OCI-M1 (cell line): Measurements from ENCODE around the gene ATR.
"Not testable (repeated sequence)": the region's sequence is repeated elsewhere in the genome, so short reads cannot be mapped to it uniquely, and the experiment has no call there.

Source experiments
- DNase-seq: peaks from one replicate; lab custom pipeline; 2025; lab: John Stamatoyannopoulos, UW

Gene ATR

GRCh38 chr3:142578329-142579223, at the start of gene ATR:
ATR (minus strand) TSS chr3:142578733; CDS start chr3:142578704, 29 bp downstream.
- DNase-seq, result peak; percentile 98

DNA sequence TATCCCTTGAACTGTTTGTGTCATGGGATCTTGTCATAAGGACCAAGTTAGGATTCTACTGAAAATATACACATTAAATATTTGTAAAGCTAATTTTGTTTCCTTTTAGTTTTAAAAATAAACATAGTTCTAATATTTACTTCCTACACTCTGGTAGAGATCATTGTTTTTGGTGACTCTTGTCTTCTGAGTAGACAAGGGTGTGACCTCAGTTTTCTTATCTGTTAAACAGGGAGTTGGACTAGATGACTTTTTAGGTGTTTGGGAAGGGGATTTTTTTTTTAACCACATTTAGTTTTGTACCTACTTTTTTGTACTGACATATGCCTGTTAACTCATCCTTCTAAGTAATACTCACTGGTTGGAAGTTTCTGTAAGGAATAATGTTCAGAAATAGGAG, 48.4 kb upstream of the ATR start:
- peak; percentile 38 for DNase-seq

GRCh38 chr3:142625153-142625440, 46.6 kb upstream of the ATR start:
- no peak for DNase-seq

DNA sequence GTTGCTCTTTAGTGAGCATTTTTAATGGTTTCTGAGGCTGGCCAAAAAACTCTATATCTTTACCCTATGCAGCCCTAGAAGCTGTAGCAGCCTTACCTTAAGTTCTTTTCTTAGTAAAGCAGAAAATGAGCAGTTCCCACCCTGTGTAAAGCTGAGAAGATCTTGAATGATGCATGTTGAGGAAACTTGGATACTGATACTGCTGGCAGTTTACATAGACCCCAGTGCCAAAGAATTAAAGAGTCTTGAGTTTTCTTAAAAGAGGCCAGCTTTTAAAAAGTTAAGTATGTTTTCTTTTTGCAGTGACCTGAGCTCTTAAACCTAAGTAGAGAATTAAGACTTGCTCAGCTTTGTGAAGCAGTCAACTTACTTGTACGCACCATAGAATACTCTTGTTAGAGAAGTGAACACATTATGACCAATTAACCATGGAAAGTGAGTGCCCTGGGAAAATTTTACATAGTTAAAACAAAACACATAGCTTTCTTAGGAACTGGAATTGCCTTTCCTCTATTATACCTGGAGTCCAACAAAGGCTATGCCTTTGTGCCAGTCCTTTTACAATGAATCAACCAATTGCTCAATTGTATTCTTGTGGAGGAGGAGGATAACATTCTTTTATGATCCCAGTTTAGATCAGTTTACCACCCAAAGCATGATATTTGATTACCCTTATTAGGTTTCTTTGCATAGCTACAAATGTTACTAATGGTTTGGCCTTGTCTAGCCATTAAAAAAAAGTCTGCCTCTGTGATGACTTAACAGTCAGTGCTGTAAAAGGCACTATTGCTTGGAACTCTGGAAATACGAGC, 46.0 kb upstream of the ATR start:
- DNase-seq, result no peak

- DNase-seq, result peak; percentile 7
These were observed 44.7 kb upstream of the ATR start for GRCh38 chr3:142623194-142623593.

GRCh38 chr3:142622405-142622804, 43.9 kb upstream of the ATR start:
- DNase-seq, result no peak

DNA sequence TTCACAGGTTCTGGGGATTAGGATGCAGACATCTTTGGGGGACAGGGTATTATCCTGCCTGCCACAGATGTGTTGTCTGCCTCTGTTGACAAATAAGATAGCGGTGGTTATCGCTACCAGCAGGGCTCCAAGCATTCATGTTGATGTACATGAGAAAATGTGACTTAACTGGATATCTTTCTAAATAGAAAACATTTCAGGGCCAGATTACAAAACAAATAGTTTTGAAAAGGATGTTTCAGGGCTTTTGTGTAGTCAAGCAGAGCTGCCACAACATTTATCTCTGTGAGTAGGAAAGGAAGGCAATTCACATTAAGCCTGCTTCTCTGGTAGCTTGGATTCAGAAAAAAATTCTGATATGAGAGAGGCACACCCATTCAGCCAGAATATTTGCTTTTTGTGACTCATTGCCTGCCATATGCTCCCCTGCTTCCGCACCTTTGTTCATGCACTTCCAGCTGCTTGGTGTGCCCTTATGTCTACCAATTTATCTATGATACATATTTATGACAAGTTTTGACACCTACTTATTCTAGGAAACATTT, 40.5 kb upstream of the ATR start:
- no peak for DNase-seq

DNA sequence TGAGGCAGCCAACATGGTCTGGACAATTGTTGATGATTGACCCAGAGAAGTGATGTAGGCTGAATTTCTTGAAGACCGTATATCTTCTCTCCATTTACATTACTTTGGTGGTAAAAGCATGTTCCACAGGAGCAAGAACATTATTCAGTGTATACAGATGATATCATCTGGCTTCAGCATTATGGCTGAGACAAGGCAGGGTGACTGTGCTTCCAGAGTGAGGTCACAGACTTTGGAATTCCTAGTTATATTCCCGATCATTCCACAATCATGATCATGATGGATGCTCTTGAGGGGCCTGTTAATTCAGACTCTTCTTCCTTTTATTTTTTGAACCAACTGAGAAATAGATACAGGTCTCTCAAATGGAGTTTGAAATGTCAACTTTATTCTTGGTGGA, 36.6 kb upstream of the ATR start:
- no peak for DNase-seq

- no peak for DNase-seq
These were observed 35.6 kb upstream of the ATR start for GRCh38 chr3:142614059-142614626.

DNA sequence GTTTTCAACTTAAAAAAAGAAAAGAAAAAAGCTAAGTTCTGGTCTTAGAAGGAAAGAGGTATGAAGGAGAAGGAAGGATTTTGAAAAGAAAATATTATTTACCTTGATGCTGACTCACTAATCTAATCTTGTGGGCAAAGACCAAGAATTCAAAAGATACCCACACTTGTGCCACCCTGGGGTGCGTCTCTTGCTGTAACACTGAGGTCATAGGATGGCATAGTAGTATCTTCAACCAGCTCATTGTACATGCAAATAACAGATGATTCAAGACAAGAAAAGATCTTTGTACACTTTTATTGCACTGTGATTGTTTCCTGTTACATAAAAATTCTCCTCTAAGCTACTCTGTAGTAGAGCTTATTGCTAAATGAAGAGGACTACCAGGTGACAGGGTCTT, 35.0 kb upstream of the ATR start:
- DNase-seq, result no peak

DNA sequence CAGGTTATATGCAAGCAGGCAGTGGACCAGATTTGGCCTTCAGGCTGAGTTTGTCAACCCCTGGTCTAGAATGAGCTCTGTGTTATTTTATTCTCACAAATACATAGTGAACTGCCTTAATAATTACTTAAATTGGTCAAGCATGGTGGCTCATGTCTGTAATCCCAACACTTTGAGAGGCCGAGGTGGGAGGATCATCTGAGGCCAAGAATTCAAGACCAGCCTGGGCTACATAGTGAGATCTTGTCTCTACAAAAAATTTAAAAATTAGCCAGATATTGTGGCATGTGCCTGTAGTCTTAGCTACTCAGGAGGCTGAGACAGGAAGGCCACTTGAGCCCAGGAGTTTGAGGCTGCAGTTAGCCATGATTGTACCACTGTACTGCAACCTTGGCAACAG, 32.7 kb upstream of the ATR start:
- no peak for DNase-seq

- no peak for DNase-seq
These were observed 30.6 kb upstream of the ATR start for GRCh38 chr3:142609136-142609535.

DNA sequence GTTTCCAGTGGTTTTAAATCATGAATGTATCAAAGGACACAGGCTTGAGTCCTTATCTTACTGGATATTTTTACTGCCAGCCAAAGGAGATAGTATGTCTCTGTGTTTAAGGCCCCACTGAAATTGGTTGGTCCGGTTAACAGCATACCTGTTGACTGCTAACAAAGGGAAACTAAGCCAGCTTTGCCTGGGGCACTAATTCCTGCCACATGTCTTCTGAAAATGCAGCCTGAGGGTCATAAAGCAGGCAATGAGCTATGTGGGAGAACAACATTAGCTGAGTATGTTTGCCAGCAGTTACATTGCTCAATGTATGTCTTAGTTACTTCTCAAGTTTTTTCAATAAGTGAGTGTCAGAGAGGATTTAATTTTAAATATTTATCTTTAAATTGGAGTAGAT, 30.1 kb upstream of the ATR start:
- no peak for DNase-seq

DNA sequence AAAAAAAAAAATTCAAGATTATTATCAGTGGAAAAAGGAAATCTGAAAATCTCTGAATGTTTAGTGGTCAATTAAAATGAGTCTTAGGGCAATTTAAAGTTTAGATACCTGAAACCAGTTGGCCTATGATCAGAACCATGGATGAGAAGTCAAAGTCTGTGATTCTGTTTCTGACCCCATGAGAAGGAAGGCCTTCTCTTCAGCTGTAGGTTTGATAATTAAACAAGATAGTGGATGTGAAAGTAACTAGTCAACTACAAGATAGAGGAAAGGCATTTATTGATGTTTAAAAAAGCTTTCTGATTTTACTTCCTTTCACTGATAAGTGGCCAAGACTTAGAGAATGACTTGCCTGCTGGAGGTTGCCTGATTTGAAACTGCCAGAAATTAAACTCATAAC, 26.4 kb upstream of the ATR start:
- no peak for DNase-seq

DNA sequence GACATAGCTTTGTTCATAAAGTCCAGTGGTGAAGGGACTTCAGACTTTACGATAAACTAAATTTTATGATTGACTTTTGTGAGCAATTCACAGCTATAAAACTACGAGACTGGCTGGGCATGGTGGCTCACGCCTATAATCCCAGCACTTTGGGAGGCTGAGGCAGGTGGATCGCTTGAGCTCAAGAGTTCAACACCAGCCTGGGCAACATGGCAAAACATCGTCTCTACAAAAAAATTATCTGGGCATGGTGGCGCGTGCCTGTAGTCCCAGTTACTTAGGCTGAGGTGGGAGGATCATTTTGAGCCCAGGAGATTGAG, 24.8 kb upstream of the ATR start:
- not testable (repeated sequence) for DNase-seq

DNA sequence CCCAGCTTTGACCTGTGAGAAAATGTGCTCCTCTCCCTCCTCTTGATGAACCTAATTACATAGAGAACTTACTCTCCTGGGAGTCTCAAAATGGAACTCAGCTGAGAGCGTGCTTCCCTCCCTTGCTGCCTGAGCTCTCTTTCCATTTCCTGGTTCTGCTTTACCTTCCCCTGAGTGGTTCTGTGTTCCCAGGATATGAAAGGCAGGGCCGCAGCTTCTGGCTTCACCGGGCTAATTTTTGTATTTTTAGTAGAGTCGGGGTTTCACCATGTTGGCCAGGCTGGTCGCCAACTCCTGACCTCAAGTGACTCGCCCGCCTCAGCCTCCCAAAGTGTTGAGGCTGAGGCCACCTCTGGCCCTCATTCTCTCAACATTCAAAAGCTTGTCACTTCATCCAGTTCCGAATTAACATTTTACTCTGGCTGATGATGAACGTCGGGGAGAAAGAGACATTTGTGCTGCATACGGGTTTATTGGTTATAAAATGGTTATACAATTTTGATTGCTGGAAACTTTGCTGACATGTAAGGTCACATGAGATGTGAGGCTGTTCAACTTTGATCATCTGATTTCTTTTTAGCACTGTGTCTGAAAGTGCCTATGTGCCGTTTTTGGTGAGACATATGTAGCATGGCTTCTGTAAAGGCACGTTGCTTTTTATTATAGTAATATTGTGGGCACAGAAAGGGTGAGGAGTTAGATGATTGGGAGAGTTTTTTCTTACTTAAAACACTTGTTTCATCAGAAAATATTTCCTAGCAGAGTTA, 24.3 kb upstream of the ATR start:
- DNase-seq, result no peak

DNA sequence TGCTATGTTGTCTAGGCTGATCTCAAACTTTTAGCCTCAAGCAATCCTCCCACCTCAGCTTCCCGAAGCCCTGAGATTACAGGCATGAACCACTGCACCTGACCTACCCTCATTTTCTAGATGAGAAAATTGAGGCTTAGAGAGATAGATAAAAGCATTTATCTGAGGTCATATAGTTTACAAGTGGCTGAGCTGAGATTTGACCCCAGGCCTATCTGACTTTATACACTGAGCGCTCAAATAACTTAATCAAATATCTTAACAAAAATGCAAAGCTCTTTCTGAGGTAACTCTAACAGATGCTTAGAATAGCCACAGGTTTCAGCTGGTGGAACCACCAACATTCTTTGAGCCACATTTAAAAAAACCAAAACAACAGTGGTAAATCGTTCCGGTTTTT, 23.2 kb upstream of the ATR start:
- DNase-seq, result no peak

DNA sequence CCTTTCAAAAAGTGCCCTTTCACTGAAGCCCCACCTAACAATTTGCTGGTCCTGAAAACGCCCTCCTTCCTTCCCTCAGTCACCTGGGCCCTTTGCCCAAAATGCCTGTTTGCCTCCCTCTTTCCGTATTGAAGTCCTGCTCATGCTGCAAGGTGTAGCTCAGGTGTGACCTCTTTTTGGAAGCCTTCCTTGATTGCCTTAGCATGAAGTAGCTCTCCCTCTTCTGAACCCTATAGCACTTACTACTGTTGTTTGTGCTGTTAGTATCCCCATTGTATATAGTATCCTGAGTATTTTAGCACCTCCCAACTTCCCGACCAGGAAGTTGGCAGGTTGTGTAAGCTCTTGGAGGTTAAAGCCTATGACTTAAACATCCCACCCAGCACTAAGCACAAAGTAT, 19.4 kb upstream of the ATR start:
- DNase-seq, result no peak

GRCh38 chr3:142596726-142597088, 18.2 kb upstream of the ATR start:
- DNase-seq, result no peak

- peak; percentile 95 for DNase-seq
These were observed 17.6 kb upstream of the ATR start, which contains the start of gene PLS1 for GRCh38 chr3:142595951-142596725. PLS1 (plus strand) TSS chr3:142596393; CDS start chr3:142664238, 67,845 bp downstream.

- peak; percentile 45 for DNase-seq
These were observed 17.0 kb upstream of the ATR start for GRCh38 chr3:142595581-142595950.
